Esophagus muscularis mucosa (tissue), 4 donors: ENCODE data around the gene SYT5. TPM values are rescaled to one million over a fixed set of nuclear protein-coding genes. Genes with fewer than 3 reads are reported as not detected.

Experiments used
- DNase-seq: peaks from one replicate; pipeline ENCODE4 v3.0.0-alpha.2; 2017; ENCODE audit errors: extremely low spot score
- H3K27ac ChIP-seq, 4 donors: fragments of 200-600 bp; sonication (generic); replicated peaks in 1 of 4; 1 replicate in 3 of 4; 2 replicates in 1 of 4; pipeline ENCODE4 v1.5.1; 2016 to 2019; ENCODE audit warnings: mild to moderate bottlenecking in 1 of 4
- H3K27me3 ChIP-seq, 4 donors: fragments of 200-600 bp; sonication (generic); one replicate each; pipeline versions ENCODE4 v1.5.1 to v1.6.0; 2016 to 2019
- H3K36me3 ChIP-seq, 4 donors: fragments of 200-600 bp; sonication (generic); one replicate each; pipeline ENCODE4 v1.5.1; 2016 to 2019
- H3K4me1 ChIP-seq, 4 donors: fragments of 200-600 bp; sonication (generic); one replicate each; pipeline ENCODE4 v1.5.1; 2016 to 2019
- H3K4me3 ChIP-seq, 4 donors: fragments of 200-600 bp; sonication (generic); 1 replicate in 2 of 4; 2 replicates in 2 of 4; pipeline ENCODE4 v1.5.1; 2016 to 2019; ENCODE audit warnings: mild to moderate bottlenecking in 4 of 4, moderate library complexity in 1 of 4
- H3K9me3 ChIP-seq, 4 donors: fragments of 200-600 bp; sonication (generic); 1 replicate in 3 of 4; 2 replicates in 1 of 4; pipeline ENCODE4 v1.5.1; 2016 to 2019
- CTCF ChIP-seq, 3 experiments: fragments of 200-600 bp in 2 of 3; fragments of 450-650 bp in 1 of 3; sonication (generic) in 2 of 3; IDR thresholded peaks; one replicate each; pipeline ENCODE4 v1.5.1; 2017 to 2019; ENCODE audit warnings: antibody characterized with exemption in 3 of 3, mild to moderate bottlenecking in 2 of 3, moderate library complexity in 1 of 3
- EP300 ChIP-seq: sonication (generic); formaldehyde crosslinking; IDR thresholded peaks from one replicate; pipeline ENCODE4 v1.6.1; 2017; ENCODE audit warnings: antibody characterized with exemption
- POLR2A ChIP-seq: fragments of 450-650 bp; IDR thresholded peaks from one replicate; pipeline ENCODE4 v1.6.1; 2017; ENCODE audit warnings: antibody characterized with exemption, moderate library complexity, mild to moderate bottlenecking, low read depth
- POLR2AphosphoS5 ChIP-seq, 2 donors: sonication (generic); formaldehyde crosslinking; IDR thresholded peaks; one replicate each; pipeline ENCODE4 v1.6.1; 2017; ENCODE audit warnings: antibody characterized with exemption in 2 of 2
- WGBS: methylation state at CpG from one replicate; pipeline ENCODE4 v1.1.5; 2018; 5-methylcytosine and 5-hydroxymethylcytosine counted together
- intact Hi-C: fragments of 100-400 bp; cut with DNase I; formaldehyde crosslinking; loops from one replicate; pipeline ENCODE4 v1.15.1; 2023
- total RNA-seq, 4 donors: library from RNA; depleted of rRNA; stranded (reverse); fragments of >200 nt; gene quantifications; one replicate each; pipeline versions ENCODE4 v1.1.0 to v1.2.1, GENCODE V29; 2016

SYT5 gene
- total RNA-seq, 4 donors from 2014 or later = 0.80 to 2.1 (median 1.7) TPM; not detected in 1

GRCh38 chr19:55213547-55213946 is 33.5 kb upstream of the SYT5 start:
- WGBS = 88% methylated on average over 7 of the region's 7 CpGs
- H3K4me1 ChIP-seq = peaks cover 17 to 33% (median 26%) of the 10 kb centered on the region in 4 donors
- no peak overlapping the region for H3K27ac ChIP-seq
- H3K9me3 ChIP-seq = peaks cover 0 to 11% (median 7%) of the 10 kb centered on the region in 4 donors
- TF ChIP-seq POLR2A (no peak), EP300 (no peak), POLR2AphosphoS5 (IDR thresholded peaks at IDR 0.05) (no peak), CTCF (IDR thresholded peaks at IDR 0.05) (no peak)
- no peak for DNase-seq
- peaks cover 0 to 66% (median 2%) of the 10 kb centered on the region in 4 donors for H3K27me3 ChIP-seq
- no peaks in the 10 kb centered on the region for H3K36me3 ChIP-seq
- intact Hi-C loops = no loop called here
- H3K4me3 ChIP-seq = no peak overlapping the region

GRCh38 chr19:55212447-55212846 is 32.4 kb upstream of the SYT5 start:
- H3K9me3 ChIP-seq = peaks cover 0 to 11% (median 7%) of the 10 kb centered on the region in 4 donors
- WGBS = 90% methylated on average over 2 of the region's 3 CpGs
- intact Hi-C loops = no loop called here

GRCh38 chr19:55209693-55210472 is 29.8 kb upstream of the SYT5 start:
- TF ChIP-seq POLR2AphosphoS5 (IDR thresholded peaks at IDR 0.05) = no peak
- no peak for TF ChIP-seq POLR2A
- TF ChIP-seq CTCF (IDR thresholded peaks at IDR 0.05) = no peak
- TF ChIP-seq EP300 = no peak
- H3K27ac ChIP-seq = no peak overlapping the region
- no peaks in the 10 kb centered on the region for H3K36me3 ChIP-seq
- peaks cover 0 to 11% (median 7%) of the 10 kb centered on the region in 4 donors for H3K9me3 ChIP-seq
- intact Hi-C loops = no loop called here
- DNase-seq = no peak
- peaks cover 0 to 58% (median 0%) of the 10 kb centered on the region in 4 donors for H3K27me3 ChIP-seq
- H3K4me1 ChIP-seq = peaks cover 14 to 29% (median 25%) of the 10 kb centered on the region in 4 donors
- no peak overlapping the region for H3K4me3 ChIP-seq
- WGBS = 65% methylated on average over 17 of the region's 17 CpGs

More at GRCh38 chr19:55212447-55212846, 32.4 kb upstream of the SYT5 start:
- TF ChIP-seq POLR2A (no peak), EP300 (no peak), POLR2AphosphoS5 (IDR thresholded peaks at IDR 0.05) (no peak), CTCF (IDR thresholded peaks at IDR 0.05) (no peak)
- Histone ChIP-seq H3K4me3 (no peak overlapping the region), H3K27ac (no peak overlapping the region), H3K36me3 (no peaks in the 10 kb centered on the region), H3K4me1 (peaks cover 17 to 33% (median 26%) of the 10 kb centered on the region in 4 donors), H3K27me3 (peaks cover 0 to 66% (median 2%) of the 10 kb centered on the region in 4 donors)
- DNase-seq = no peak

- intact Hi-C loops = no loop called here
- Histone ChIP-seq H3K36me3 (no peaks in the 10 kb centered on the region), H3K4me1 (peaks cover 14 to 29% (median 25%) of the 10 kb centered on the region in 4 donors), H3K4me3 (no peak within 1 kb of the TSS), H3K9me3 (peaks cover 0 to 11% (median 7%) of the 10 kb centered on the region in 4 donors), H3K27ac (no peak within 1 kb of the TSS), H3K27me3 (peaks cover 0 to 58% (median 0%) of the 10 kb centered on the region in 4 donors)
- 71% methylated on average over 13 of the region's 18 CpGs for WGBS
- TF ChIP-seq EP300 = no peak
- TF ChIP-seq POLR2A = no peak
- TF ChIP-seq POLR2AphosphoS5 (IDR thresholded peaks at IDR 0.05) = no peak
- TF ChIP-seq CTCF (IDR thresholded peaks at IDR 0.05) = no peak
- DNase-seq = no peak
These were observed 29.0 kb upstream of the SYT5 start, which contains the start of gene PTPRH for GRCh38 chr19:55208880-55209692. TSS of gene PTPRH (minus strand) at chr19:55209501. CDS start at chr19:55209433, 68 bp downstream.
